Suppressor macrophage (primary cell): ENCODE results near the gene HMGB1.

Source experiments
- DNase-seq, 4 experiments: peaks; one replicate each; pipeline ENCODE4 v3.0.0-alpha.2; 2020 to 2022
- total RNA-seq, 17 experiments: gene quantifications; one replicate each; lab custom pipeline; 2026; ENCODE audit warnings: mixed read lengths in 6 of 17, inconsistent platforms in 3 of 17; lab: John Stamatoyannopoulos, UW

The HMGB1 gene
- total RNA-seq = 75.3 to 279 (median 128) reads per million in 17 experiments

DNA sequence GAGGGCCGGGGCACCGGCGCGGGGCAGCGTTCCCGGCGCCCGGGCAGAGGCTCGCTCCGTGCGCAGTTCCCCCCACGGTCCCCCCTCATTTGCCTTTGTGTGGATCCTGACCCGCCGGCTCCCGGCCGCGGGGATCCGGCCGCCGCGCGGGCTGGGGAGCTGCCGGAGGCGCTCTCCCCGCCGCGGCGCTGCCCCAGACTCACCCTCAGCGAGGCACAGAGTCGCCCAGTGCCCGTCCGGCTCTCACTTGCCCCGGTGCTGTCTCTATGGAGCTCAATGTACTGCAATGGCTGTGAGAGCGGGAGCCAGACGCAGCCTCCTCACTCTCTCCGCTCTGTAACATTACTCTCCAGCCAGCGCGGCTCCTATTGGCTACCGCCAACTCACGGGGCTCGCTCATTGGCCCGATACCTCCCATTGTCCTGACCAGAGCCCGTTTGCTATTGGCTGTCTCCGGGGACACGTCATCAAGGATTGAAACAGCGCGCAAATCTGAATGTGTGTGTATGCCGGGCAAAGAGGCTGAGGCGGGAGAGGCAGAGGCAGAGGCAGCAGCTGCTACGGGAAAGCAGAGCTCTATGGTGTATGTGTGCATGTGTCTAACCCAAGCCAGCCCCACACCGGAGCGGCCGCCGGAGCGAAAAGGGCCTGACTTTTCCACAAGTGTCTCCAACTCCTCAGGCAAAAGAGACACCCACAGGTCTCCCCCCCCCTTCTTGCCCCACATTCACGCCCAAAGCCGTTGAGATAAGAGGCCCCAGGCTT lies at the start of gene HMGB1:
Gene HMGB1, minus strand, starts transcription at position 344 of the 765 bp plus-strand sequence. CDS start 2,256 bp downstream, outside the sequence.
- DNase-seq = peak; percentile 97 to 99 (median 98)

GRCh38 chr13:30510811-30511371 lies 45.2 kb upstream of the HMGB1 start:
- DNase-seq = no peak

DNA sequence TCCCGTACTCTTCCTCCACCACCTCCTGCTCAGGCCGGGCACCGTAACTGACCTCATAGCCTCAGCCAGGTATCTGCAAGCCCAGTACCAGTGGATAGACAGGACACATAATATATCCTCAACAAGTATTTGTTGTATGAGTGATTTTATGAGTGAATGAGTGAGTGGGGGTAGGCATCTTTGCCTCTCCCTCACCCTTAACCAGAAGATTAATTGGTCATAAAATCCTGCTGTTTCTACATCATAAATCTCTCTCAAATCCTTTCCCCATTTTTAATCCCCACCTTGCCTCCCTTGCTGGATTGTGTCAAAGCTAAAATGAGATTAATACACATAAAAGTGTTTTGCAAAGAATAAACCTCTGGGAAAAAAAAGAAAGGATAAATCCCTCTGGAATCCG lies 44.4 kb upstream of the HMGB1 start:
- no peak for DNase-seq

- DNase-seq = no peak
Measured at GRCh38 chr13:30509254-30510050, 43.7 kb upstream of the HMGB1 start.

DNA sequence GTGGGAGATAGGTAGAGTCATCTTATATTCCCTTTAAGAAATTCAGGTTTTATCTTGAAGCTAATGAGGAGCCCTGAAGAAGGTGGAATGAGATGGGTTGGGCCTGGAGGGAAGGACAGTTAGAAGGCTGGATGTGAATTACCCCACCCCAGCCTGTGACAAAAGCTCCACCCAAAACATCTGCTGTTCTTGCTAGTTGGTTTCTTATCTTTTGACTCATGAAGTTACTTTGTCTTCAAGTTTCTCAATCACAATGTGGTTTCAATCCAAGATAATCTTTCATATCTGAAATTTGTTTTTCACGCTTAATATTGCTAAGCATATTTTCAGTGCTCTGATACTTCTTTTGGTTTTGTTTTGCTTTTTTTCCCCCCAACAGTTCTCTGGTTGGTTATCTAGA lies 38.3 kb upstream of the HMGB1 start:
- no peak for DNase-seq

GRCh38 chr13:30502237-30502636 lies 36.5 kb upstream of the HMGB1 start:
- DNase-seq = peak in 1 of 4 experiments; percentile 3

DNA sequence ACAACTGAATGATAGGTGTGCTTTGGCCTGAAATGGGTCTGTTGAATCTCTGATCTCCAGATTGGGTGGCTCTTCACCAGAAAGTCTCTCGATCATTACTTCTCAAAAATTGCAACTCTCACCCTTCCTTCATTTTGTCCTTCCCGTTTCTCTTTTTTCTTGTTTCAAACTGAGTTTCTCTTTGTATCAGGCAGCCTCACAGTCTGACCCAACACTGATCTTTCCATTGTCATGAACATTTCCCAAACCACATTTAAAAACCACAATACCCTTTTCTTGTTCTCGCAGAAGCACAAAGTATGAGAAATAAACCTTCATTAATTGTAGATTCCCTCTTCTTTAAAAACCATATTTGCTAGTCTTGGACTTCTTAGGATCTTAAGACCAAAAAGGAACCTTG lies 33.6 kb upstream of the HMGB1 start:
- DNase-seq = peak in 2 of 4 experiments; percentile 11 to 35

- DNase-seq = no peak
Measured at GRCh38 chr13:30496147-30496546, 30.4 kb upstream of the HMGB1 start.

DNA sequence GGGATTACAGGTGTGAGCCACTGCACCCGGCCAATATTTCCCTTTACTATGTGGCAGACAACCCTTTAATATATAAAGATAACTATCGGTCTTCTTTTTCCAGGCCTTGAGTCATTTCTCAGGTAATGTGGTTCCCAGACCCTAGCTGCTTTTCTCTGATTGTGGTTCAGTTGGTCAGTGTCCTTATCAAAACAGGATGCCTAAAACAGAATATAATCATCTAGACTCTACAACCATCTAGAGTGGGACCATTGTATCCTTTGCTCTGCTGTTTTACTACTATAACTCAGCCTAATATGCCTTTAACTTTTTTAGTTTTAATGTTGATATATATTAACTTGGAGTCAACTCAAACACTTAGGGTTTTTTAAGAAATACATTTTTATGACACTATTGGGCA lies 30.0 kb upstream of the HMGB1 start:
- no peak for DNase-seq

- DNase-seq = no peak
Measured at GRCh38 chr13:30493658-30494381, 28.1 kb upstream of the HMGB1 start.

GRCh38 chr13:30487075-30487470 lies 21.3 kb upstream of the HMGB1 start:
- no peak for DNase-seq

- no peak for DNase-seq
Measured at GRCh38 chr13:30486230-30487074, 20.7 kb upstream of the HMGB1 start.

DNA sequence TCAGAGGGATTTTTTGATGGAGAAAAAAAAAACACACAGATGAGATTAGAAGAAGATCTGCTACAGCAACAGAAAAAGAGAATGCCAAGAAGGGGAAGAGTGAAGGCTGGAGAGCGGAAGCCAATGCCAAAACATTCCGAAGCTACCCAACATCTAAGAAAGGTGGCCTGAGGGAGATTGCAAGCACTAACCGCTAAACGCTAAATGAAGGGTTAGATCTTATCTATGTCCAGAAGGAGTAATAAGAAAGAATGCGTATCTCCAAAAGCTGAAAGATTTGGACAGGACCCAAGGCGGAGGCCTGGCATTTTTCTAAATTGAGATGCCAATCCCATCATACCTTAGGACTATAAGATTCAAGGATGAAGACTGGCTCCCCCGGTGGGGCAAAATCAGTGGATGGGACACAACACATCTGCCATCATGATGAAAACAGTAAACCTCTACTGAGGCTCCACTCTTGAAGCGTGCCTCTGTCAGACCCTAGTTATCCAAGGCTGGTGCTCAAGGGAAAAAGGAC lies 15.6 kb upstream of the HMGB1 start:
- no peak for DNase-seq

- DNase-seq = no peak
Measured at GRCh38 chr13:30480292-30480950, 14.7 kb upstream of the HMGB1 start.

- no peak for DNase-seq
Measured at GRCh38 chr13:30479883-30480219, 14.1 kb upstream of the HMGB1 start.

- no peak for DNase-seq
Measured at GRCh38 chr13:30479154-30479882, 13.6 kb upstream of the HMGB1 start.

- peak in 2 of 4 experiments; percentile 42 to 45 for DNase-seq
Measured at GRCh38 chr13:30477346-30478195, 11.8 kb upstream of the HMGB1 start.

GRCh38 chr13:30473675-30474074 lies 7.9 kb upstream of the HMGB1 start:
- DNase-seq = no peak

DNA sequence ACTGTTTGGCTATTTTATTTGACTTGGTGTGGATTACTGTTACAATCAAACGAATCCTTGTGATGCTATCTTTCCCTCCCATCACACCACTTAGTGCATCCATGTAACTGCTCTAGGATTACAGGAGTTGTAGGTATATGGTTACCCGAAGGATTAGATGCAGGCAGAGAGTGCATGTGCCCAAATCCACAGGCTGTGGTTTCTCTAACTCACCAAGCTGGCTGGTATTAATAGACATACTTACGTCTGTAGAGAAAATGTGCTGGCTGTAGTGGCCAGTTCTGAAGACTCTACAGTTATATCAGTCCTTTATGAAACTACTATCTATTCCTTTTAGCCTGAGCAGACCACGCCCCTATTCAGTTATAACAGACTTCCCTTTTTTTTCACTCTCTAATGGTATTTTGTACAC lies 1.1 kb upstream of the HMGB1 start:
- DNase-seq = peak; percentile 24 to 66 (median 44)
